ENCODE data around the gene EDAR. TPM values are rescaled to one million over a fixed set of nuclear protein-coding genes. Genes with fewer than 3 reads are reported as not detected.

EDAR gene
- total and polyA plus RNA-seq, 9 of the 15 experiments (the other 6 are each of a cell fraction or from before 2014, with no cell fraction given): 0.01 TPM; not detected in 8

- Histone ChIP-seq H4K20me1 (replicated peaks; ENCODE audit: control insufficient read depth, insufficient read depth, low read length) (no peaks in the 10 kb centered on the region), H3K9me1 (ENCODE audit: control insufficient read depth, insufficient read depth, low read length) (no peaks in the 10 kb centered on the region), H3K9ac (ENCODE audit: insufficient read depth in 1 of 2, low read depth in 2 of 2, low read length in 2 of 2) (no peak overlapping the region), H2AFZ (ENCODE audit: low read depth, low read length) (no peak overlapping the region), H3K27me3 (ENCODE audit: control insufficient read depth in 2 of 2, insufficient read depth in 2 of 2, low read length in 2 of 2) (no peaks in the 10 kb centered on the region), H3K9me3 (replicated peaks; ENCODE audit: control insufficient read depth, insufficient read depth, low read depth, low read length) (no peaks in the 10 kb centered on the region), H3K4me3 (no peak overlapping the region), H3K4me1 (replicated peaks in 1 of 2; ENCODE audit: control insufficient read depth in 2 of 2, insufficient read depth in 2 of 2, low read length in 2 of 2) (no peaks in the 10 kb centered on the region), H3K27ac (ENCODE audit: extremely low read depth, low read depth, low read length) (no peak overlapping the region), H3K79me2 (ENCODE audit: control insufficient read depth, insufficient read depth, low read length) (no peaks in the 10 kb centered on the region), H3K4me2 (ENCODE audit: insufficient read depth, low read length) (no peak overlapping the region), H3K36me3 (ENCODE audit: control insufficient read depth, insufficient read depth, low read length) (peaks cover 48% of the 10 kb centered on the region; the same call in 2 of the 3 replicates)
- TF ChIP-seq ZNF507 (tag; conservative IDR thresholded peaks at IDR 0.05) (no peak), LCOR (CRISPR knock-in tag; IDR thresholded peaks at IDR 0.05) (no peak), TSHZ1 (CRISPR knock-in tag; IDR thresholded peaks at IDR 0.05) (no peak), MAFF (IDR thresholded peaks at IDR 0.05; ENCODE audit: low read length) (no peak), HDAC6 (IDR thresholded peaks at IDR 0.05; ENCODE audit: low read depth, low read length) (no peak), KLF1 (tag; IDR thresholded peaks at IDR 0.05) (no peak), CBX1 (IDR thresholded peaks at IDR 0.05; ENCODE audit: low read depth) (no peak), GTF2A2 (tag; IDR thresholded peaks at IDR 0.05) (no peak), ILK (tag; IDR thresholded peaks at IDR 0.05; ENCODE audit: borderline replicate concordance, low read depth) (no peak), ZNF277 (CRISPR knock-in tag; IDR thresholded peaks at IDR 0.05; ENCODE audit: borderline replicate concordance) (no peak), ZNF583 (CRISPR knock-in tag; IDR thresholded peaks at IDR 0.05) (no peak), ZNF311 (CRISPR knock-in tag; IDR thresholded peaks at IDR 0.05) (no peak), BRD4 (IDR thresholded peaks at IDR 0.05) (no peak), POLR3A (IDR thresholded peaks at IDR 0.05; ENCODE audit: borderline replicate concordance, extremely low read depth, insufficient read depth, insufficient read length) (no peak), ARNT (IDR thresholded peaks at IDR 0.05) (no peak)
- CTCF ChIA-PET (ENCODE audit: low intra/inter-chr PET ratio): no interaction called here
- BruUV-seq (replicated peaks): no TSS peak
- intact Hi-C loops (cut with micrococcal nuclease) (no loop called here), in situ Hi-C loops (cut with MboI) (no loop called here)
- DNase-seq (ENCODE audit: extremely low read depth in 1 of 4, low spot score in 3 of 4) (no peak), ATAC-seq (no peak), FAIRE-seq (no peak)
- POLR2A ChIA-PET: interaction anchor here (1.2 kb wide), 1 partner anchor 9 kb away, joined by 3 read pairs; no protein-coding TSS in a partner anchor
- 77% methylated on average over 1 of the region's 1 CpG for WGBS (ENCODE audit: insufficient coverage, low coverage, missing lambda C conversion rate)
Measured at GRCh38 chr2:108854484-108854883, 134.5 kb downstream of the EDAR start.

Data from K562 (cell line).